Endothelial cell of umbilical vein (primary cell): Measurements from ENCODE around the gene MAPK11.

Source experiments
- EZH2 ChIP-seq: IDR thresholded peaks from 2 replicates; pipeline ENCODE4 v1.6.1; 2012; ENCODE audit warnings: borderline replicate concordance, low read depth, mild to moderate bottlenecking, moderate library complexity, low read length, inconsistent platforms; ENCODE audit not compliant: severe bottlenecking
- GATA2 ChIP-seq: IDR thresholded peaks from 2 replicates; pipeline ENCODE4 v1.7.0; 2011; ENCODE audit warnings: low read depth, mild to moderate bottlenecking, moderate library complexity, mixed read lengths, low read length; ENCODE audit not compliant: insufficient read length, insufficient read depth
- JUN ChIP-seq: IDR thresholded peaks from 2 replicates; pipeline ENCODE4 v1.6.1; 2011; ENCODE audit warnings: borderline replicate concordance, low read depth; ENCODE audit not compliant: insufficient read length, insufficient read depth
- POLR2A ChIP-seq: IDR thresholded peaks from 2 replicates; pipeline ENCODE4 v1.6.1; 2012; ENCODE audit warnings: low read depth, mild to moderate bottlenecking, control low read depth, low read length
- POLR2AphosphoS5 ChIP-seq: IDR thresholded peaks from 2 replicates; pipeline ENCODE4 v1.6.1; 2012; ENCODE audit warnings: low read depth, mild to moderate bottlenecking, control low read depth, low read length, moderate library complexity; ENCODE audit not compliant: insufficient read depth
- TF ChIP-seq, protein P1 (sequence below), 2 donors: IDR thresholded peaks; 1 replicate in 1 of 2; 2 replicates in 1 of 2; pipeline ENCODE4 v1.5.1; 2011; ENCODE audit warnings: low read length in 2 of 2, mild to moderate bottlenecking in 2 of 2, moderate library complexity in 2 of 2, control low read depth in 1 of 2, inconsistent platforms in 1 of 2, low read depth in 1 of 2; ENCODE audit not compliant: insufficient read depth in 1 of 2; ENCODE audit errors: extremely low read depth in 1 of 2

- TF ChIP-seq POLR2A: no peak
- TF ChIP-seq, protein P1, sequence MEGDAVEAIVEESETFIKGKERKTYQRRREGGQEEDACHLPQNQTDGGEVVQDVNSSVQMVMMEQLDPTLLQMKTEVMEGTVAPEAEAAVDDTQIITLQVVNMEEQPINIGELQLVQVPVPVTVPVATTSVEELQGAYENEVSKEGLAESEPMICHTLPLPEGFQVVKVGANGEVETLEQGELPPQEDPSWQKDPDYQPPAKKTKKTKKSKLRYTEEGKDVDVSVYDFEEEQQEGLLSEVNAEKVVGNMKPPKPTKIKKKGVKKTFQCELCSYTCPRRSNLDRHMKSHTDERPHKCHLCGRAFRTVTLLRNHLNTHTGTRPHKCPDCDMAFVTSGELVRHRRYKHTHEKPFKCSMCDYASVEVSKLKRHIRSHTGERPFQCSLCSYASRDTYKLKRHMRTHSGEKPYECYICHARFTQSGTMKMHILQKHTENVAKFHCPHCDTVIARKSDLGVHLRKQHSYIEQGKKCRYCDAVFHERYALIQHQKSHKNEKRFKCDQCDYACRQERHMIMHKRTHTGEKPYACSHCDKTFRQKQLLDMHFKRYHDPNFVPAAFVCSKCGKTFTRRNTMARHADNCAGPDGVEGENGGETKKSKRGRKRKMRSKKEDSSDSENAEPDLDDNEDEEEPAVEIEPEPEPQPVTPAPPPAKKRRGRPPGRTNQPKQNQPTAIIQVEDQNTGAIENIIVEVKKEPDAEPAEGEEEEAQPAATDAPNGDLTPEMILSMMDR (IDR thresholded peaks at IDR 0.05; ENCODE audit: extremely low read depth in 1 of 2, insufficient read depth in 1 of 2, low read depth in 1 of 2, low read length in 2 of 2): no peak
- TF ChIP-seq POLR2AphosphoS5: no peak
- no peak for TF ChIP-seq JUN
- no peak for TF ChIP-seq GATA2
- no peak for TF ChIP-seq EZH2
Measured at GRCh38 chr22:50255607-50256006, 14.6 kb downstream of the MAPK11 start.
